Stimulated activated naive B cell treated with anti-CD40 and anti-IgM and Interleukin-4, amounts not matched to agents 10 μg/mL and 1 μg/mL and 100 μg/mL, for 72 hours (primary cell): ENCODE data around the gene DNASE1L1.

Source experiments
- ATAC-seq, 2 donors: fragments of 150-1000 bp; cut with Tn5 transposase; replicated peaks; 2 replicates each; pipeline ENCODE4 v1.10.0; 2021; ENCODE audit warnings: moderate library complexity in 1 of 2
- DNase-seq: peaks from one replicate; pipeline ENCODE4 v3.0.0; 2021
- H3K27ac Mint-ChIP-seq: one replicate; pipeline ENCODE4 v1.8.0; 2022; ENCODE audit warnings: mild to moderate bottlenecking, mixed read lengths
- H3K27me3 Mint-ChIP-seq, 2 donors: one replicate each; pipeline ENCODE4 v1.8.0; 2022; ENCODE audit warnings: mixed read lengths in 2 of 2
- H3K36me3 Mint-ChIP-seq, 2 donors: one replicate each; pipeline ENCODE4 v1.8.0; 2022; ENCODE audit warnings: mixed read lengths in 2 of 2, mild to moderate bottlenecking in 1 of 2
- H3K4me1 Mint-ChIP-seq, 2 donors: one replicate each; pipeline ENCODE4 v1.8.0; 2022; ENCODE audit warnings: mixed read lengths in 2 of 2, mild to moderate bottlenecking in 1 of 2
- H3K4me3 Mint-ChIP-seq, 2 donors: one replicate each; pipeline ENCODE4 v1.8.0; 2022; ENCODE audit warnings: mild to moderate bottlenecking in 2 of 2, mixed read lengths in 2 of 2, moderate library complexity in 1 of 2
- H3K9me3 Mint-ChIP-seq, 2 donors: one replicate each; pipeline ENCODE4 v1.8.0; 2022; ENCODE audit warnings: mixed read lengths in 2 of 2, mild to moderate bottlenecking in 1 of 2

Gene DNASE1L1

GRCh38 chrX:154378059-154378798 lies 30.8 kb downstream of the DNASE1L1 start:
- DNase-seq (peak; percentile 32), ATAC-seq (peak; percentile 1 to 4)
- Mint-ChIP-seq H3K4me3 (peak overlapping the region; percentile 85 to 88), H3K9me3 (no peaks in the 10 kb centered on the region), H3K4me1 (peaks cover 20 to 30% of the 10 kb centered on the region in 2 donors), H3K27ac (peak overlapping the region; percentile 96), H3K36me3 (peaks cover 9 to 13% of the 10 kb centered on the region in 2 donors), H3K27me3 (no peaks in the 10 kb centered on the region)

GRCh38 chrX:154376774-154377173 lies 32.3 kb downstream of the DNASE1L1 start:
- H3K27ac Mint-ChIP-seq = peak overlapping the region; percentile 70
- no peaks in the 10 kb centered on the region for H3K9me3 Mint-ChIP-seq
- H3K4me1 Mint-ChIP-seq = peaks cover 24 to 37% of the 10 kb centered on the region in 2 donors
- no peak overlapping the region for H3K4me3 Mint-ChIP-seq
- ATAC-seq (no peak), DNase-seq (no peak)
- H3K27me3 Mint-ChIP-seq = no peaks in the 10 kb centered on the region
- H3K36me3 Mint-ChIP-seq = peaks cover 9 to 13% of the 10 kb centered on the region in 2 donors

- Mint-ChIP-seq H3K27me3 (no peaks in the 10 kb centered on the region), H3K9me3 (no peaks in the 10 kb centered on the region), H3K36me3 (peaks cover 4 to 5% of the 10 kb centered on the region in 2 donors), H3K4me1 (peaks cover 16 to 27% of the 10 kb centered on the region in 2 donors), H3K4me3 (peak overlapping the region in 1 of 2 donors; percentile 28), H3K27ac (peak overlapping the region; percentile 20)
- DNase-seq (no peak), ATAC-seq (no peak)
Measured at GRCh38 chrX:154375156-154375504, 33.9 kb downstream of the DNASE1L1 start.

- H3K4me3 Mint-ChIP-seq = peak within 1 kb of the TSS; percentile 70 to 83
- ATAC-seq (no peak), DNase-seq (no peak)
- H3K4me1 Mint-ChIP-seq = peaks cover 15 to 23% of the 10 kb centered on the region in 2 donors
- no peaks in the 10 kb centered on the region for H3K9me3 Mint-ChIP-seq
- no peaks in the 10 kb centered on the region for H3K27me3 Mint-ChIP-seq
- peaks cover 6% of the 10 kb centered on the region in 2 donors for H3K36me3 Mint-ChIP-seq
- H3K27ac Mint-ChIP-seq = peak within 1 kb of the TSS; percentile 42
Measured at GRCh38 chrX:154374313-154375155, 34.5 kb downstream of the DNASE1L1 start, which contains the start of gene FLNA. TSS of gene FLNA (minus strand) at chrX:154374634. CDS start at chrX:154371245, 3,389 bp downstream.

GRCh38 chrX:154373340-154374306 lies 35.4 kb downstream of the DNASE1L1 start:
- H3K36me3 Mint-ChIP-seq = peaks cover 6 to 8% of the 10 kb centered on the region in 2 donors
- peak overlapping the region; percentile 42 for H3K27ac Mint-ChIP-seq
- peak overlapping the region; percentile 70 to 83 for H3K4me3 Mint-ChIP-seq
- no peak for ATAC-seq
- H3K9me3 Mint-ChIP-seq = no peaks in the 10 kb centered on the region
- peaks cover 15 to 28% of the 10 kb centered on the region in 2 donors for H3K4me1 Mint-ChIP-seq
- no peak for DNase-seq
- no peaks in the 10 kb centered on the region for H3K27me3 Mint-ChIP-seq

GRCh38 chrX:154372612-154373022 lies 36.4 kb downstream of the DNASE1L1 start:
- ATAC-seq (no peak), DNase-seq (no peak)
- peak overlapping the region; percentile 67 to 94 for H3K4me3 Mint-ChIP-seq
- H3K36me3 Mint-ChIP-seq = peaks cover 13% of the 10 kb centered on the region in 2 donors
- peak overlapping the region; percentile 75 for H3K27ac Mint-ChIP-seq
- no peaks in the 10 kb centered on the region for H3K9me3 Mint-ChIP-seq
- H3K27me3 Mint-ChIP-seq = no peaks in the 10 kb centered on the region
- peaks cover 17 to 36% of the 10 kb centered on the region in 2 donors for H3K4me1 Mint-ChIP-seq

GRCh38 chrX:154371789-154372300 lies 37.2 kb downstream of the DNASE1L1 start:
- H3K27ac Mint-ChIP-seq = peak overlapping the region; percentile 26
- no peaks in the 10 kb centered on the region for H3K27me3 Mint-ChIP-seq
- H3K9me3 Mint-ChIP-seq = no peaks in the 10 kb centered on the region
- peak overlapping the region; percentile 82 to 94 for H3K4me3 Mint-ChIP-seq
- ATAC-seq = peak; percentile 9 to 10
- H3K36me3 Mint-ChIP-seq = peaks cover 13 to 14% of the 10 kb centered on the region in 2 donors
- peaks cover 14 to 31% of the 10 kb centered on the region in 2 donors for H3K4me1 Mint-ChIP-seq
- no peak for DNase-seq

GRCh38 chrX:154371017-154371788 lies 37.9 kb downstream of the DNASE1L1 start:
- Mint-ChIP-seq H3K9me3 (no peaks in the 10 kb centered on the region), H3K27me3 (no peaks in the 10 kb centered on the region), H3K36me3 (peaks cover 13 to 17% of the 10 kb centered on the region in 2 donors), H3K4me1 (peaks cover 15 to 31% of the 10 kb centered on the region in 2 donors), H3K27ac (peak overlapping the region; percentile 90), H3K4me3 (peak overlapping the region; percentile 82 to 94)
- DNase-seq (peak; percentile 86), ATAC-seq (peak; percentile 67 to 74)

GRCh38 chrX:154370300-154371016 lies 38.6 kb downstream of the DNASE1L1 start:
- no peak for DNase-seq

GRCh38 chrX:154369449-154370299 lies 39.4 kb downstream of the DNASE1L1 start:
- Mint-ChIP-seq H3K27me3 (no peaks in the 10 kb centered on the region), H3K4me3 (peak overlapping the region; percentile 93 to 94), H3K27ac (peak overlapping the region; percentile 91), H3K9me3 (no peaks in the 10 kb centered on the region), H3K4me1 (peaks cover 15 to 29% of the 10 kb centered on the region in 2 donors), H3K36me3 (peaks cover 16 to 19% of the 10 kb centered on the region in 2 donors)
- ATAC-seq = peak; percentile 13
- peak; percentile 45 for DNase-seq

More at GRCh38 chrX:154370300-154371016, 38.6 kb downstream of the DNASE1L1 start:
- ATAC-seq = no peak
- H3K9me3 Mint-ChIP-seq = no peaks in the 10 kb centered on the region
- peak overlapping the region; percentile 91 for H3K27ac Mint-ChIP-seq
- peak overlapping the region; percentile 93 to 94 for H3K4me3 Mint-ChIP-seq
- H3K27me3 Mint-ChIP-seq = no peaks in the 10 kb centered on the region
- peaks cover 15 to 31% of the 10 kb centered on the region in 2 donors for H3K4me1 Mint-ChIP-seq
- H3K36me3 Mint-ChIP-seq = peaks cover 13 to 17% of the 10 kb centered on the region in 2 donors

- Mint-ChIP-seq H3K27ac (peak overlapping the region; percentile 94), H3K4me1 (peaks cover 15 to 31% of the 10 kb centered on the region in 2 donors), H3K4me3 (peak overlapping the region; percentile 93 to 94), H3K36me3 (peaks cover 17 to 20% of the 10 kb centered on the region in 2 donors), H3K27me3 (no peaks in the 10 kb centered on the region), H3K9me3 (no peaks in the 10 kb centered on the region)
- ATAC-seq = peak; percentile 66
- DNase-seq = peak; percentile 85
Measured at GRCh38 chrX:154368630-154369448, 40.2 kb downstream of the DNASE1L1 start.
